OCI-LY1 (cell line): ENCODE measurements around the gene STKLD1.

Experiments
- CTCF ChIP-seq: fragments of 200-600 bp; sonication (generic), shearing (Covaris generic); IDR thresholded peaks from 2 replicates; pipeline ENCODE4 v1.5.1; 2017; ENCODE audit warnings: mild to moderate bottlenecking, antibody characterized with exemption, low read length, moderate library complexity, mixed read lengths
- EZH2 ChIP-seq: fragments of 200-600 bp; sonication (generic), shearing (Covaris generic); IDR thresholded peaks from 2 replicates; pipeline ENCODE4 v1.8.0; 2017; ENCODE audit warnings: borderline replicate concordance, mixed run types, mild to moderate bottlenecking, antibody characterized with exemption, low read length, moderate library complexity, mixed read lengths

- TF ChIP-seq CTCF (no peak), EZH2 (no peak)
Observed at GRCh38 chr9:133352635-133353340, 23.4 kb upstream of the STKLD1 start.
